K562 (cell line): ENCODE data around the gene HAS3.

ENCODE experiments used
- HCFC1 ChIP-seq: IDR thresholded peaks from 2 replicates; pipeline ENCODE4 v1.6.1; 2012; ENCODE audit warnings: low read depth, low read length, improper control_type of control experiment
- JUN ChIP-seq, 2 experiments: sonication (generic) in 1 of 2; formaldehyde crosslinking in 1 of 2; IDR thresholded peaks; 2 replicates each; pipeline versions ENCODE4 v1.6.1 to v1.8.0; 2012 to 2022; ENCODE audit warnings: borderline replicate concordance in 2 of 2, mild to moderate bottlenecking in 2 of 2, improper control_type of control experiment in 1 of 2, low read depth in 1 of 2, low read length in 1 of 2, missing genetic modification reagents in 1 of 2
- JUND ChIP-seq, 2 experiments: IDR thresholded peaks; 2 replicates in 1 of 2; 3 replicates in 1 of 2; pipeline ENCODE4 v1.6.1; 2011; ENCODE audit warnings: borderline replicate concordance in 2 of 2, low read depth in 2 of 2, low read length in 2 of 2, improper control_type of control experiment in 1 of 2, missing biosample characterization in 1 of 2, missing genetic modification characterization in 1 of 2, missing genetic modification reagents in 1 of 2
- KDM1A ChIP-seq, 2 experiments: fragments of 450-650 bp; IDR thresholded peaks; 2 replicates each; pipeline ENCODE4 v1.6.1; 2016; ENCODE audit warnings: mild to moderate bottlenecking in 2 of 2
- MXI1 ChIP-seq: IDR thresholded peaks from 2 replicates; pipeline ENCODE4 v1.6.1; 2011; ENCODE audit warnings: low read depth, mild to moderate bottlenecking, improper control_type of control experiment, low read length
- NR2C2 ChIP-seq, 2 experiments: fragments of 200-800 bp in 1 of 2; sonication (Bioruptor generic) in 1 of 2; sonication (generic) in 1 of 2; formaldehyde crosslinking in 1 of 2; IDR thresholded peaks; 2 replicates each; pipeline versions ENCODE4 v1.6.1 to v1.8.0; 2016 to 2022; ENCODE audit warnings: mild to moderate bottlenecking in 1 of 2, missing compliant biosample characterization in 1 of 2, missing genetic modification characterization in 1 of 2, missing genetic modification reagents in 1 of 2
- POLR2A ChIP-seq: fragments of 450-650 bp; conservative IDR thresholded peaks from 2 replicates; pipeline ENCODE4 v1.6.1; 2016
- STAG1 ChIP-seq: sonication (generic); formaldehyde crosslinking; IDR thresholded peaks from 2 replicates; pipeline ENCODE4 v1.5.0; 2020; ENCODE audit warnings: missing genetic modification reagents, borderline replicate concordance
- ZFX ChIP-seq: sonication (generic); formaldehyde crosslinking; IDR thresholded peaks from 2 replicates; pipeline ENCODE4 v1.8.0; 2022; ENCODE audit warnings: mild to moderate bottlenecking, missing genetic modification reagents, moderate library complexity
- ZNF274 ChIP-seq: IDR thresholded peaks from 2 replicates; pipeline ENCODE4 v1.6.1; 2011; ENCODE audit warnings: low read depth, mild to moderate bottlenecking, low read length, moderate library complexity, borderline replicate concordance
- ZNF507 ChIP-seq: conservative IDR thresholded peaks from 2 replicates; pipeline ENCODE4 v1.6.1; 2017; ENCODE audit warnings: missing genetic modification characterization, missing compliant biosample characterization
- ZNF766 ChIP-seq: fragments of 200-800 bp; sonication (Bioruptor generic); conservative IDR thresholded peaks from 2 replicates; pipeline ENCODE4 v1.6.1; 2016; ENCODE audit warnings: missing genetic modification characterization, missing compliant biosample characterization
- TF ChIP-seq, protein P1 (sequence below), 2 experiments: fragments of 450-650 bp; formaldehyde crosslinking in 1 of 2; IDR thresholded peaks; 2 replicates each; pipeline versions ENCODE4 v1.4.0 to v1.6.1; 2014 to 2020; ENCODE audit warnings: mild to moderate bottlenecking in 2 of 2, borderline replicate concordance in 1 of 2, low read depth in 1 of 2

DNA sequence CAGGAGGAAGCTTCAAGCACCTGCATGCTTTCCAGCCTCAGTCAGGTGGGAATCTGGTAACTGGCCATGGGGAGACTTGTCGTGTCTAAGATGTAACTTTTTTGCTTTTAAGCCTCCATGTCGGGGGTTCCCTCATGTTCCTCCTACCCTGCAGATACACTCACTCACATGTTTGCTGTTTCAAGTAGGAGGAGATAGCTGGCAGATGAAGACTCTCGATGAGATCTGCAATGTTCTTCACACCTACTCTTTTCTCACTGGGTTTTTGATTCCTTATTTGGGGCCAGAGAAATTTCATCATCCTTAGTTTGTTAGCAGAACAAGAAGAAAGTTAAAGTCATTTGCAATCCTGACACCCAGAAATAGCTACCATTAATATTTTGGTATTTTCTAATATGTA, 51.7 kb downstream of the HAS3 start:
- TF ChIP-seq KDM1A (IDR thresholded peaks at IDR 0.05) (no peak), NR2C2 (CRISPR knock-in tag; IDR thresholded peaks at IDR 0.05) (no peak), NR2C2 (tag; IDR thresholded peaks at IDR 0.05) (no peak), ZNF507 (tag) (no peak), ZNF274 (no peak), MXI1 (no peak), STAG1 (CRISPR knock-in tag) (no peak), ZNF766 (CRISPR knock-in tag) (no peak), JUND (IDR thresholded peaks at IDR 0.05; ENCODE audit: borderline replicate concordance, low read depth, low read length) (no peak), JUND (tag; IDR thresholded peaks at IDR 0.05; ENCODE audit: borderline replicate concordance, low read depth, low read length) (no peak), JUN (IDR thresholded peaks at IDR 0.05; ENCODE audit: borderline replicate concordance, low read depth, low read length) (no peak), JUN (CRISPR knock-in tag; IDR thresholded peaks at IDR 0.05; ENCODE audit: borderline replicate concordance) (no peak), POLR2A (no peak), HCFC1 (no peak), ZFX (no peak)
- TF ChIP-seq, protein P1, sequence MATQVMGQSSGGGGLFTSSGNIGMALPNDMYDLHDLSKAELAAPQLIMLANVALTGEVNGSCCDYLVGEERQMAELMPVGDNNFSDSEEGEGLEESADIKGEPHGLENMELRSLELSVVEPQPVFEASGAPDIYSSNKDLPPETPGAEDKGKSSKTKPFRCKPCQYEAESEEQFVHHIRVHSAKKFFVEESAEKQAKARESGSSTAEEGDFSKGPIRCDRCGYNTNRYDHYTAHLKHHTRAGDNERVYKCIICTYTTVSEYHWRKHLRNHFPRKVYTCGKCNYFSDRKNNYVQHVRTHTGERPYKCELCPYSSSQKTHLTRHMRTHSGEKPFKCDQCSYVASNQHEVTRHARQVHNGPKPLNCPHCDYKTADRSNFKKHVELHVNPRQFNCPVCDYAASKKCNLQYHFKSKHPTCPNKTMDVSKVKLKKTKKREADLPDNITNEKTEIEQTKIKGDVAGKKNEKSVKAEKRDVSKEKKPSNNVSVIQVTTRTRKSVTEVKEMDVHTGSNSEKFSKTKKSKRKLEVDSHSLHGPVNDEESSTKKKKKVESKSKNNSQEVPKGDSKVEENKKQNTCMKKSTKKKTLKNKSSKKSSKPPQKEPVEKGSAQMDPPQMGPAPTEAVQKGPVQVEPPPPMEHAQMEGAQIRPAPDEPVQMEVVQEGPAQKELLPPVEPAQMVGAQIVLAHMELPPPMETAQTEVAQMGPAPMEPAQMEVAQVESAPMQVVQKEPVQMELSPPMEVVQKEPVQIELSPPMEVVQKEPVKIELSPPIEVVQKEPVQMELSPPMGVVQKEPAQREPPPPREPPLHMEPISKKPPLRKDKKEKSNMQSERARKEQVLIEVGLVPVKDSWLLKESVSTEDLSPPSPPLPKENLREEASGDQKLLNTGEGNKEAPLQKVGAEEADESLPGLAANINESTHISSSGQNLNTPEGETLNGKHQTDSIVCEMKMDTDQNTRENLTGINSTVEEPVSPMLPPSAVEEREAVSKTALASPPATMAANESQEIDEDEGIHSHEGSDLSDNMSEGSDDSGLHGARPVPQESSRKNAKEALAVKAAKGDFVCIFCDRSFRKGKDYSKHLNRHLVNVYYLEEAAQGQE (IDR thresholded peaks at IDR 0.05; ENCODE audit: borderline replicate concordance): no peak
- TF ChIP-seq, protein P1 (CRISPR knock-in tag; IDR thresholded peaks at IDR 0.05; ENCODE audit: low read depth): no peak
